ENCODE data around the gene SBF2. TPM values are rescaled to one million over a fixed set of nuclear protein-coding genes. Genes with fewer than 3 reads are reported as not detected.

SBF2 gene
- total and polyA plus RNA-seq, 2 donors (not counting 3 experiments of a cell fraction or from before 2014, with no cell fraction given): 15.4 to 42.4 TPM

GRCh38 chr11:9962722-9963121, 331.3 kb downstream of the SBF2 start:
- Histone ChIP-seq H4K20me1 (replicated peaks; ENCODE audit: control insufficient read depth, extremely low read depth, insufficient read depth, low read length) (no peaks in the 10 kb centered on the region), H3K9me3 (replicated peaks; ENCODE audit: control insufficient read depth, insufficient read depth, low read length) (no peaks in the 10 kb centered on the region), H3K4me1 (ENCODE audit: control insufficient read depth, extremely low read depth, insufficient read depth, low read length) (no peaks in the 10 kb centered on the region), H3K9me1 (replicated peaks; ENCODE audit: control insufficient read depth, extremely low read depth, insufficient read depth, low read length) (no peaks in the 10 kb centered on the region), H2AFZ (ENCODE audit: low read depth, low read length) (no peak overlapping the region), H3K27ac (ENCODE audit: insufficient read depth, low read depth, low read length) (no peak overlapping the region), H3K4me2 (ENCODE audit: insufficient read depth, low read length) (no peak overlapping the region), H3K27me3 (ENCODE audit: control insufficient read depth in 2 of 2, insufficient read depth in 2 of 2, low read length in 2 of 2) (no peaks in the 10 kb centered on the region), H3K4me3 (replicated peaks in 1 of 3; ENCODE audit: insufficient read depth in 1 of 3, low read depth in 1 of 3, low read length in 3 of 3) (no peak overlapping the region), H3K36me3 (ENCODE audit: control insufficient read depth in 2 of 2, extremely low read depth in 1 of 2, insufficient read depth in 2 of 2, low read length in 2 of 2) (peaks cover 3% of the 10 kb centered on the region in 2 experiments), H3K79me2 (ENCODE audit: control insufficient read depth, insufficient read depth, low read length) (no peaks in the 10 kb centered on the region), H3K9ac (replicated peaks; ENCODE audit: extremely low read depth, insufficient read depth, low read length) (no peak overlapping the region)
- dilution Hi-C loops (cut with MboI; ENCODE audit: extremely low pct_ligation_motif_present, low sequenced_read_pairs) (no loop called here), intact Hi-C loops (cut with micrococcal nuclease) (loop anchor here (1.0 kb wide), 1 partner anchor 51 kb away; no protein-coding TSS in a partner anchor)
- TF ChIP-seq JUN (IDR thresholded peaks at IDR 0.05; ENCODE audit: borderline replicate concordance, insufficient read depth, insufficient read length, low read depth) (no peak), FOS (IDR thresholded peaks at IDR 0.05; ENCODE audit: borderline replicate concordance, insufficient read depth, low read length) (no peak), MAX (IDR thresholded peaks at IDR 0.05; ENCODE audit: insufficient read depth, insufficient read length) (no peak), EZH2 (IDR thresholded peaks at IDR 0.05; ENCODE audit: borderline replicate concordance, low read depth, low read length, severe bottlenecking) (no peak), POLR2AphosphoS5 (IDR thresholded peaks at IDR 0.05; ENCODE audit: insufficient read depth, low read depth, low read length) (no peak), GATA2 (IDR thresholded peaks at IDR 0.05; ENCODE audit: insufficient read depth, insufficient read length, low read depth, low read length) (no peak), CTCF (IDR thresholded peaks at IDR 0.05; ENCODE audit: extremely low read depth in 1 of 2, insufficient read depth in 1 of 2, low read depth in 1 of 2, low read length in 2 of 2) (no peak), POLR2A (IDR thresholded peaks at IDR 0.05; ENCODE audit: low read depth, low read length) (no peak)
- ChIA-PET CTCF (interaction anchor here (1.3 kb wide), 1 partner anchor 204 kb away, joined by 3 read pairs; no protein-coding TSS in a partner anchor), POLR2A (no interaction called here)
- DNase-seq (ENCODE audit: low read depth, low spot score) (no peak), FAIRE-seq (no peak)
- no TSS peak for BruUV-seq (replicated peaks)
